Endothelial cell of hepatic sinusoid (primary cell): Measurements from ENCODE around the gene RAB40AL.

Source experiments
- in situ Hi-C: cut with HindIII; loops from 2 replicates; pipeline ENCODE4 v1.10.0; 2017; ENCODE audit warnings: low sequenced_read_pairs

Gene RAB40AL

GRCh38 chrX:102979536-102979935, 42.5 kb downstream of the RAB40AL start:
- in situ Hi-C loops, result no loop called here

DNA sequence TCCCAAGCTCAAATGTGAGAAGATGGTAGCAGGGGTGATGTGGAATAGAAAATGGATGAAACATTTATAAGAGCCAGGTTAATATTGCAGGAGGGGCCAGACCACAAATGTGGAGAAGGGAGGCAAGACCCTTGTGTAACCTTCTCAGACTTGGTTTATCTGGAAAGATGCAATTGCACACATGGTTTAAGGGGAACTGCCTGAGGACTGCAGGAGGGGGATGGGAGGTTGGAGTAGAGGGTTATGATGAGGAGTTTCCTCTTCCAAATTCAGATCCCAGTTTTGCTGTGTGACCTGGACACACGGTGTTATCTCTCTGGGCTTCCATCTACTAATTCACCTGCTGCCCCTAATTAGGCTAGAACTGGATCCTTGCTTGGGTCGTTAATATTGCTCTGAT, 46.1 kb downstream of the RAB40AL start:
- in situ Hi-C loops, result no loop called here

- in situ Hi-C loops, result no loop called here
Measured at GRCh38 chrX:102985192-102985591, 48.1 kb downstream of the RAB40AL start.
